Adrenal gland (tissue), 12 donors: Measurements from ENCODE around the gene PCGF2. TPM values are rescaled to one million over a fixed set of nuclear protein-coding genes. Genes with fewer than 3 reads are reported as not detected.

Source experiments
- DNase-seq, 7 donors: peaks; one replicate each; pipeline ENCODE4 v3.0.0-alpha.2; 2019 to 2020
- H3K27ac ChIP-seq, 5 donors: fragments of 200-600 bp; sonication (generic) in 4 of 5; 1 replicate in 3 of 5; 2 replicates in 2 of 5; pipeline versions ENCODE4 v1.5.1 to v1.8.0; 2016 to 2020; ENCODE audit warnings: mild to moderate bottlenecking in 1 of 5
- H3K27me3 ChIP-seq: fragments of 200-600 bp; 2 replicates; pipeline ENCODE4 v1.8.0; 2021
- H3K36me3 ChIP-seq, 2 donors: fragments of 200-600 bp; replicated peaks in 1 of 2; 1 replicate in 1 of 2; 2 replicates in 1 of 2; pipeline versions ENCODE4 v1.5.1 to v1.8.0; 2018 to 2022
- H3K4me1 ChIP-seq, 2 donors: fragments of 200-600 bp; replicated peaks in 1 of 2; 1 replicate in 1 of 2; 2 replicates in 1 of 2; pipeline versions ENCODE4 v1.5.1 to v1.8.0; 2018 to 2021
- H3K4me3 ChIP-seq, 4 donors: fragments of 200-600 bp; sonication (generic) in 3 of 4; one replicate each; pipeline ENCODE4 v1.5.1; 2016 to 2018
- H3K9me3 ChIP-seq, 3 donors: fragments of 200-600 bp; sonication (generic) in 1 of 3; replicated peaks in 1 of 3; 1 replicate in 2 of 3; 2 replicates in 1 of 3; pipeline versions ENCODE4 v1.5.1 to v1.8.0; 2016 to 2021
- POLR2A ChIP-seq, 2 donors: fragments of 450-650 bp; IDR thresholded peaks; one replicate each; pipeline ENCODE4 v1.6.1; 2017; ENCODE audit warnings: antibody characterized with exemption in 2 of 2, mild to moderate bottlenecking in 2 of 2, moderate library complexity in 1 of 2
- WGBS, 4 donors: extraction: QIAGEN DNeasy Blood & Tissue Kit in 2 of 4; methylation state at CpG; one replicate each; pipeline versions ENCODE4 v1.1.5 to v1.1.7; 2013 to 2017; 5-methylcytosine and 5-hydroxymethylcytosine counted together
- intact Hi-C, 2 donors: fragments of 100-400 bp; cut with DNase I; formaldehyde crosslinking; loops; one replicate each; pipeline versions ENCODE4 v1.14.1 to v1.15.0; 2022 to 2023
- polyA plus RNA-seq, 3 donors: library from polyadenylated mRNA; stranded (reverse); fragments of 200-250 nt in 2 of 3; fragments of 350-450 nt in 1 of 3; fragmentation: Illumina TruSeq in 1 of 3; extraction: RNeasy Lipid Tissue Mini Kit (QIAGEN cat#74804) in 1 of 3; gene quantifications; one replicate each; pipeline ENCODE4 v1.2.3, GENCODE V29; 2013 to 2014
- total RNA-seq, 9 donors: library from RNA; depleted of rRNA in 4 of 9; stranded (reverse); fragments of >200 nt in 4 of 9; fragments of 120-200 nt in 1 of 9; fragmentation: NEBNext Ultra II Directional in 1 of 9; extraction: Animal tissue kit (Norgen Biotek cat#: 25700) in 1 of 9; gene quantifications; one replicate each; pipeline versions ENCODE4 v1.1.0 to v1.2.4, GENCODE V29; 2013 to 2023
- TF ChIP-seq, protein P1 (sequence below), 6 experiments: fragments of 450-650 bp in 4 of 6; fragments of 200-600 bp in 2 of 6; sonication (generic) in 1 of 6; IDR thresholded peaks; 1 replicate in 5 of 6; 2 replicates in 1 of 6; pipeline versions ENCODE4 v1.5.1 to v1.8.0; 2016 to 2021; ENCODE audit warnings: antibody characterized with exemption in 6 of 6, mild to moderate bottlenecking in 2 of 6, moderate library complexity in 1 of 6
- donor health status: healthy with polysubstance abuse.
- donor health status: Bipolar disorder and iron deficiency.
- donor health status: DM: yes; HTN: yes; CAD: no.
- donor health status: DM: no; HTN: no; CAD: no.
- donor health status: DM: no; HTN: no; CAD: no.
- donor health status: DM: yes; HTN: yes; CAD: no.

PCGF2 gene
- total and polyA plus RNA-seq, 12 donors, result 7.4 to 233 (median 38.9) TPM

DNA sequence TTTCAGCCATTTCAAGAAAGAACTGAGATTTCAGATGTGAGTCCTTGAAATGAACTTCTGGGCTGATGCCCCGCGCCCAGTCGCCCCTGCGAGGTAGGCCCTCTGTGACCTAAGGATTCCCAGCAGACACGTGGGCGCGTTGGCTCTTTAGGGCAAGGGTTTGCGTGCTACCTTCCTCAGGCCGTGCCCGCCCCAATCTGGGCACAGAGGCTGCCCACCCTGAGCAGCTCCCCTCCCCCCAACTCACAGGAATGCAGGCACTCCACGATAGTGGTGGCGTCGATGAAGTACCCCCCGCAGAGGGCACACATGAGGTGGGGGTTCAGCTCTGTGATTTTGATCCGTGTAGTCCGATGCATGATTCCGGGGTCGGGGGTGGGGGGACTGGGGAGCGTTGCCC lies 8.1 kb downstream of the PCGF2 start:
- DNase-seq, result no peak
- Histone ChIP-seq H3K9me3 (no peaks in the 10 kb centered on the region), H3K36me3 (peaks cover 0 to 44% of the 10 kb centered on the region in 2 donors), H3K27ac (no peak overlapping the region), H3K4me1 (peaks cover 12 to 33% of the 10 kb centered on the region in 2 donors), H3K27me3 (no peaks in the 10 kb centered on the region), H3K4me3 (no peak overlapping the region)
- TF ChIP-seq, protein P1, sequence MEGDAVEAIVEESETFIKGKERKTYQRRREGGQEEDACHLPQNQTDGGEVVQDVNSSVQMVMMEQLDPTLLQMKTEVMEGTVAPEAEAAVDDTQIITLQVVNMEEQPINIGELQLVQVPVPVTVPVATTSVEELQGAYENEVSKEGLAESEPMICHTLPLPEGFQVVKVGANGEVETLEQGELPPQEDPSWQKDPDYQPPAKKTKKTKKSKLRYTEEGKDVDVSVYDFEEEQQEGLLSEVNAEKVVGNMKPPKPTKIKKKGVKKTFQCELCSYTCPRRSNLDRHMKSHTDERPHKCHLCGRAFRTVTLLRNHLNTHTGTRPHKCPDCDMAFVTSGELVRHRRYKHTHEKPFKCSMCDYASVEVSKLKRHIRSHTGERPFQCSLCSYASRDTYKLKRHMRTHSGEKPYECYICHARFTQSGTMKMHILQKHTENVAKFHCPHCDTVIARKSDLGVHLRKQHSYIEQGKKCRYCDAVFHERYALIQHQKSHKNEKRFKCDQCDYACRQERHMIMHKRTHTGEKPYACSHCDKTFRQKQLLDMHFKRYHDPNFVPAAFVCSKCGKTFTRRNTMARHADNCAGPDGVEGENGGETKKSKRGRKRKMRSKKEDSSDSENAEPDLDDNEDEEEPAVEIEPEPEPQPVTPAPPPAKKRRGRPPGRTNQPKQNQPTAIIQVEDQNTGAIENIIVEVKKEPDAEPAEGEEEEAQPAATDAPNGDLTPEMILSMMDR (IDR thresholded peaks at IDR 0.05), result no peak
- TF ChIP-seq POLR2A (IDR thresholded peaks at IDR 0.05), result no peak
- WGBS, 4 donors, result 88 to 94% (median 89%) methylated on average over 8 to 19 of the region's 19 CpGs; no CpG with 5 or more reads in 1 of the 4 donors
- intact Hi-C loops, result no loop called here

DNA sequence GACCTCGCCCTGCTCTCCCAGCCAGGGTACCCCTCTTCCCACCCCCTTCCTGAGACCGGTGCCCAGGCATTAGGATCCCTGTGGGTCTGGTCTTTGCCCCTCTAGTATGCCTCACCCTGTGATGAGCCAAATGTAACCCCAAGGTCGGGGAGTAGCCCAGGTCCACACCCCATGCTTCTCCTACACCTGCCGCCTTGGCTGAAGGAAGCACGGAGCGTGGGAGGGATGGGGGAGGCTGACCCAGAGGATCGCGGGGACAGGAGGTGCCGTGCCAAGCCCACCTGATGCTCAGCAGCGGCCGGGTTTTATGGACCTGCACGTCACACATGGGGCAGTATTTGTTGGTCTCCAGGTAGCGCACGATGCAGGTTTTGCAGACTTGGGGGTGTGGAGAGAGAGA lies 8.8 kb downstream of the PCGF2 start:
- Histone ChIP-seq H3K27me3 (no peaks in the 10 kb centered on the region), H3K4me1 (peaks cover 14 to 39% of the 10 kb centered on the region in 2 donors), H3K27ac (no peak overlapping the region), H3K36me3 (peaks cover 0 to 46% of the 10 kb centered on the region in 2 donors), H3K9me3 (no peaks in the 10 kb centered on the region), H3K4me3 (no peak overlapping the region)
- whole genome bisulfite sequencing, 4 donors, result 83 to 91% (median 88%) methylated on average over 12 to 14 of the region's 14 CpGs
- no peak for TF ChIP-seq POLR2A (IDR thresholded peaks at IDR 0.05)
- TF ChIP-seq, protein P1 (IDR thresholded peaks at IDR 0.05), result no peak
- DNase-seq, result no peak
- intact Hi-C loops, result loop anchor here (5.0 kb wide), 2 partner anchors 62 to 67 kb away; partner anchors contain the start of gene EPOP (in 1 of the 2)

DNA sequence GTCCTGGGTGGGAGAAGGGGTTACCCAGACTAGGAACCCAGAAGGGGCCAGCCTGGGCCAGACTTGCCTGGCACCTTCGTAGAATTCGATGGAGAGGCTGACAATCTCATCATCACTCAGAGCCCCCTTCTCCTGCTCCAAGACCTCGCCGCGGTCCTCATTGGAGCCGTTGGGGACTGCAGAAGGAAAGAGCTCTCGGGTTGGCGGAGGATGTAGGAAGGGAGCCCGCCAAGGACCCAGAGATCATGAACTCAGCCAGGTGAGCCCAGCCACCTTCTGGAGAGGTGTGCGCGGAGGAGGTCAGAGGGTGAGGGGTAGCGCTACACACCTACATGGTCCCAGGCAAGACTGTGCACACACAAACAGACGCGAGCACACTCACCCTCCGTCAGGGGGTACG lies 9.4 kb downstream of the PCGF2 start:
- H3K4me1 ChIP-seq, result peaks cover 17 to 41% of the 10 kb centered on the region in 2 donors

DNA sequence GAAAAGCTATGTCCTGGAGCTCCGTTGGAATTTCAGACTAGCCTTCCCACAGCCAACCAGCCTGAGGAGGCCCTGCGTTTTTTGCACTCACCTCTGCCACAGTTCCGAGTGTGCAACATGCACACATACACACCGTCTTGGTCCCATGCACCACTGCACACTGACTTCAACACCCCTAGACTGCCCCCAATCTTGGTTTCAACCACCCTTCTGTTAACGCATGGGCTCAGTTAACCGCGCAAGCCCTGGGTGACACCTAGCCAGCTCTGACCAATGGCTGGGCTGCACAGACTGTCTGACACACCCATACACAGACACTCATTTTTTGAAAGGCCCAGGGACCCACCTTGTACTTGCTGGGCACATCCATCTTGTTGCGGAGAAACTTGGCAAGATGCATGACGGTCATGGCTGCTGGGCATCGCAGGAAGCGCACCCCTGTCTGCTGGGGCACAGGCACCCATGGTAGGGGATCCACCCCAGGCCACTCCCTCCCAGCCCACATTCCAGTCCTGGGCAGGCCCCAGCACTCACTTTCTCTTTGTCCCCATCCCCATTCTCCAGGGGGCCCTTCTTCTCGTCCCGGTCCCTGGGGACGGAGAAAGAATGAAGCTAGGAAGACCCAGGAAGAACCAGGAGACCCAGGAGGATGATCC lies 10.0 kb downstream of the PCGF2 start:
- peak in 1 of 7 donors; percentile 52 for DNase-seq
- Histone ChIP-seq H3K4me1 (peaks cover 22 to 45% of the 10 kb centered on the region in 2 donors), H3K27me3 (no peaks in the 10 kb centered on the region), H3K36me3 (peaks cover 0 to 58% of the 10 kb centered on the region in 2 donors), H3K4me3 (no peak overlapping the region), H3K9me3 (no peaks in the 10 kb centered on the region), H3K27ac (no peak overlapping the region)
- 81 to 91% (median 89%) methylated on average over 12 to 14 of the region's 14 CpGs for WGBS, 4 donors
- no peak for TF ChIP-seq POLR2A (IDR thresholded peaks at IDR 0.05)
- TF ChIP-seq, protein P1 (IDR thresholded peaks at IDR 0.05), result no peak
- intact Hi-C loops, result loop anchor here (5.0 kb wide), 2 partner anchors 61 to 66 kb away; partner anchors contain the start of gene EPOP (in 1 of the 2)

More for the DNA sequence above, 9.4 kb downstream of the PCGF2 start:
- Histone ChIP-seq H3K27ac (no peak overlapping the region), H3K9me3 (no peaks in the 10 kb centered on the region), H3K27me3 (no peaks in the 10 kb centered on the region), H3K4me3 (no peak overlapping the region), H3K36me3 (peaks cover 0 to 52% of the 10 kb centered on the region in 2 donors)
- WGBS, 4 donors, result 93 to 95% (median 95%) methylated on average over 16 of the region's 16 CpGs
- intact Hi-C loops, result loop anchor here (5.0 kb wide), 2 partner anchors 61 to 66 kb away; partner anchors contain the start of gene EPOP (in 1 of the 2)
- peak in 1 of 7 donors; percentile 49 for DNase-seq
- TF ChIP-seq POLR2A (IDR thresholded peaks at IDR 0.05), result no peak
- TF ChIP-seq, protein P1 (IDR thresholded peaks at IDR 0.05), result no peak
